Kidney epithelial cell (primary cell): ENCODE measurements around the gene KIF24. TPM values are rescaled to one million over a fixed set of nuclear protein-coding genes. Genes with fewer than 3 reads are reported as not detected.

Source experiments
- DNase-seq: peaks from one replicate; pipeline ENCODE4 v3.0.0-alpha.2; 2010; ENCODE audit warnings: low read depth
- H3K27me3 ChIP-seq: 2 replicates; pipeline ENCODE4 v1.6.0; 2011; ENCODE audit warnings: low read length; ENCODE audit not compliant: control insufficient read depth, insufficient read depth
- H3K36me3 ChIP-seq: 2 replicates; pipeline ENCODE4 v1.5.1; 2011; ENCODE audit warnings: low read length; ENCODE audit not compliant: control insufficient read depth, insufficient read depth
- H3K4me3 ChIP-seq: 2 replicates; pipeline ENCODE4 v1.5.1; 2011; ENCODE audit warnings: low read depth, mild to moderate bottlenecking, control low read depth, low read length
- CTCF ChIP-seq: IDR thresholded peaks from 2 replicates; pipeline ENCODE4 v1.5.1; 2011; ENCODE audit warnings: mild to moderate bottlenecking, moderate library complexity, low read length, control low read depth, inconsistent platforms; ENCODE audit not compliant: insufficient read depth, poor library complexity, severe bottlenecking
- total RNA-seq: library from RNA; depleted of rRNA; stranded (reverse); fragments of >200 nt; gene quantifications from 2 replicates; pipeline ENCODE4 v1.2.3, GENCODE V29; 2015

The KIF24 gene
- total RNA-seq, 1 donor from 2014 or later: 1.2 TPM

GRCh38 chr9:34282096-34282495 is 47.0 kb downstream of the KIF24 start:
- Histone ChIP-seq H3K27me3 (no peaks in the 10 kb centered on the region), H3K4me3 (no peak overlapping the region), H3K36me3 (no peaks in the 10 kb centered on the region)
- TF ChIP-seq CTCF: no peak
- DNase-seq: no peak

GRCh38 chr9:34279411-34279810 is 49.7 kb downstream of the KIF24 start:
- Histone ChIP-seq H3K36me3 (no peaks in the 10 kb centered on the region), H3K4me3 (no peak overlapping the region), H3K27me3 (no peaks in the 10 kb centered on the region)
- no peak for TF ChIP-seq CTCF
- no peak for DNase-seq

Other genes starting within 250 kb of the KIF24 start
- 39.9 and 46.3 TPM in 2 replicates for gene DCAF12, start 202.6 kb downstream of the KIF24 start, total RNA-seq
- 42.4 and 46.9 TPM in 2 replicates for gene UBAP1, start 150.2 kb downstream of the KIF24 start, total RNA-seq
- gene NUDT2, start 301 bp upstream of the KIF24 start, total RNA-seq: 18.1 and 30.0 TPM in 2 replicates
- 3.8 and 4.9 TPM in 2 replicates for gene MYORG, start 47.6 kb upstream of the KIF24 start, total RNA-seq
- 14.7 and 16.8 TPM in 2 replicates for gene FAM219A, start 129.3 kb upstream of the KIF24 start, total RNA-seq
- not detected in 2 replicates for gene DNAI1, start 129.5 kb upstream of the KIF24 start, total RNA-seq
- 1.5 TPM in 1 of 2 replicates, not detected in the other for gene ENHO, start 193.7 kb upstream of the KIF24 start, total RNA-seq